HCT116 (cell line): ENCODE results near the gene RNASEL. TPM values are rescaled to one million over a fixed set of nuclear protein-coding genes. Genes with fewer than 3 reads are reported as not detected.

Experiments used
- ATAC-seq: fragments of 200-7000 bp; cut with Tn5 transposase; 2 replicates; pipeline ENCODE4 v1.9.1; 2020; ENCODE audit warnings: mild to moderate bottlenecking, moderate library complexity
- BruUV-seq: library from RNA; stranded (reverse); fragments of 400-500 nt; replicated peaks from 2 replicates; lab custom pipeline; 2021; lab: Mats Ljungman, UMichigan
- CTCF ChIA-PET: fragments of 300-600 bp; sonication (Branson Sonifier 250); formaldehyde crosslinking; loops from one replicate; lab custom pipeline; 2021; ENCODE audit warnings: antibody characterized with exemption; lab: Charles Lee
- POLR2A ChIA-PET: fragments of 300-600, 350-600 bp; sonication (Branson Sonifier 250); formaldehyde crosslinking; loops from one replicate; lab custom pipeline; 2021; ENCODE audit warnings: antibody characterized with exemption; lab: Charles Lee
- RAD21 ChIA-PET, 2 experiments: fragments of 300-600 bp; sonication (Branson Sonifier 250); formaldehyde crosslinking; loops; one replicate each; lab custom pipeline; 2023; ENCODE audit warnings: low total read pairs in 2 of 2; ENCODE audit not compliant: uncharacterized antibody in 2 of 2, unreplicated experiment in 2 of 2, low non-redundant PET in 1 of 2; lab: Charles Lee
- DNase-seq: peaks from one replicate; pipeline ENCODE4 v3.0.0-alpha.2; 2010; ENCODE audit warnings: low read depth, low spot score
- H2AFZ ChIP-seq: fragments of 200-600 bp; shearing (Covaris generic), sonication (generic); 2 replicates; pipeline ENCODE4 v1.6.1; 2017; ENCODE audit warnings: low read depth, mixed run types, mixed read lengths, antibody characterized with exemption, low read length; ENCODE audit not compliant: poor library complexity, severe bottlenecking
- H3K27ac ChIP-seq: 2 replicates; pipeline ENCODE4 v1.5.1; 2012; ENCODE audit warnings: low read depth, low read length
- H3K27me3 ChIP-seq: fragments of 200-600 bp; sonication (generic); 2 replicates; pipeline ENCODE4 v1.6.1; 2016; ENCODE audit warnings: mixed run types, low read length, mixed read lengths; ENCODE audit not compliant: insufficient read depth
- H3K36me3 ChIP-seq, 2 experiments: fragments of 200-500 bp in 1 of 2; fragments of 200-600 bp in 1 of 2; sonication (Bioruptor generic) in 1 of 2; sonication (generic) in 1 of 2; 2 replicates each; pipeline versions ENCODE4 v1.5.1 to v1.6.1; 2014 to 2016; ENCODE audit warnings: low read length in 2 of 2, inconsistent platforms in 1 of 2, mixed read lengths in 1 of 2, mixed run types in 1 of 2; ENCODE audit not compliant: insufficient read depth in 2 of 2, control insufficient read depth in 1 of 2
- H3K4me1 ChIP-seq, 2 experiments: fragments of 200-600 bp in 1 of 2; sonication (generic) in 1 of 2; 2 replicates each; pipeline versions ENCODE4 v1.5.1 to v1.6.1; 2012 to 2017; ENCODE audit warnings: low read length in 2 of 2, inconsistent platforms in 1 of 2, mild to moderate bottlenecking in 1 of 2, mixed read lengths in 1 of 2, mixed run types in 1 of 2, moderate library complexity in 1 of 2; ENCODE audit not compliant: insufficient read depth in 2 of 2, control insufficient read depth in 1 of 2
- H3K4me2 ChIP-seq: fragments of 200-600 bp; sonication (generic); 2 replicates; pipeline ENCODE4 v1.6.1; 2017; ENCODE audit warnings: mixed run types, low read length, mixed read lengths
- H3K4me3 ChIP-seq, 2 experiments: fragments of 200-600 bp in 1 of 2; sonication (generic) in 1 of 2; replicated peaks in 1 of 2; 2 replicates each; pipeline ENCODE4 v1.5.1; 2011 to 2016; ENCODE audit warnings: low read length in 2 of 2, control low read depth in 1 of 2, low read depth in 1 of 2, mild to moderate bottlenecking in 1 of 2, mixed read lengths in 1 of 2, mixed run types in 1 of 2
- H3K79me2 ChIP-seq: fragments of 200-600 bp; sonication (generic); 2 replicates; pipeline ENCODE4 v1.6.1; 2017; ENCODE audit warnings: mild to moderate bottlenecking, mixed run types, low read length, moderate library complexity, mixed read lengths; ENCODE audit not compliant: insufficient read depth
- H3K9ac ChIP-seq: fragments of 200-600 bp; sonication (generic); 2 replicates; pipeline ENCODE4 v1.6.1; 2016; ENCODE audit warnings: low read length, mixed read lengths
- H3K9me2 ChIP-seq: fragments of 200-600 bp; sonication (generic), shearing (Covaris generic); 2 replicates; pipeline ENCODE4 v1.6.1; 2017; ENCODE audit warnings: mixed run types, mild to moderate bottlenecking, moderate library complexity; ENCODE audit not compliant: insufficient read depth
- H3K9me3 ChIP-seq, 2 experiments: fragments of 200-500 bp in 1 of 2; fragments of 200-600 bp in 1 of 2; sonication (Bioruptor generic) in 1 of 2; sonication (generic) in 1 of 2; 2 replicates each; pipeline ENCODE4 v1.6.1; 2014 to 2017; ENCODE audit warnings: low read length in 2 of 2, mixed read lengths in 2 of 2, inconsistent platforms in 1 of 2, low read depth in 1 of 2, mild to moderate bottlenecking in 1 of 2, mixed run types in 1 of 2, moderate library complexity in 1 of 2; ENCODE audit not compliant: control insufficient read depth in 1 of 2, insufficient read depth in 1 of 2
- H4K20me1 ChIP-seq: fragments of 200-600 bp; sonication (generic), shearing (Covaris generic); 2 replicates; pipeline ENCODE4 v1.6.1; 2017; ENCODE audit warnings: mixed run types, mild to moderate bottlenecking, moderate library complexity; ENCODE audit not compliant: insufficient read depth
- FOSL1 ChIP-seq: IDR thresholded peaks from 2 replicates; pipeline ENCODE4 v1.6.1; 2012; ENCODE audit warnings: low read depth
- RAD21 ChIP-seq: IDR thresholded peaks from 2 replicates; pipeline ENCODE4 v1.6.1; 2012; ENCODE audit warnings: low read depth, mild to moderate bottlenecking
- intact Hi-C: fragments of 100-400 bp; cut with micrococcal nuclease; formaldehyde crosslinking; loops from 2 replicates; pipeline ENCODE4 v1.10.0; 2022
- total RNA-seq: library from RNA; stranded (reverse); gene quantifications from one replicate; pipeline ENCODE4 v1.2.1, GENCODE V29; 2021; ENCODE audit not compliant: unreplicated experiment
- TF ChIP-seq, protein P1 (sequence below): IDR thresholded peaks from 2 replicates; pipeline ENCODE4 v1.6.1; 2012; ENCODE audit warnings: low read depth

Gene RNASEL
- total RNA-seq, 1 experiment from 2014 or later: 2.9 TPM

DNA sequence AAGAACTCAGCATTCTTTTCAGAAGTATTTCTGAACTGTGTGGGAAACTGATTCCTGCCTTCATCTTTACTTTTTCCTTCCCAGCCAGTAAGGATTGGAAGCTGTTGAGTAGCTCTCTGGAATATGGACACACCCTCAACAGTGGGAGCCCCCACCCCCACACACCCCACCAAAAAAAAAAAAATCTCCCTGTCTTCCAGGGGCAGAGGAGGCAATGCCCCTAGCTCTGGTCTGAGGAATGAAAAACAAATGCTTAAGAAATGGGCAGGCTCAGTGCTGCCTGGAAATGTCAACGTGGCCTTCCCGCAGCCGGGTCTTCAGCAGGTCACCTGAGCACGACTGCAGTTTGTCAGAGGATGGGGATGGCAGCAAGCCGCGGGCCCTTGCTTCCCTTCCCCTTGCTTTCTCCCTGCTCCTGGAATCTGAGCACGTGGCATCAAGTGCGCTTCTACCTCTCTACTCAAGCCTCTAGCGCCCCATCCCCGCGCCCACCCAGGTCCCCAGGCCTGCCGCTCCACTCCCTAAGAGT lies 14.7 kb upstream of the RNASEL start:
- Histone ChIP-seq H3K79me2 (no peaks in the 10 kb centered on the region), H3K36me3 (peaks cover 12 to 17% of the 10 kb centered on the region in 2 experiments; a peak in 3 of 4 replicates), H3K4me2 (peak overlapping the region; percentile 99), H3K27me3 (no peaks in the 10 kb centered on the region), H2AFZ (no peak overlapping the region), H3K4me3 (peak overlapping the region; percentile 82 to 83), H3K4me1 (peaks cover 0 to 21% of the 10 kb centered on the region in 2 experiments; a peak in 3 of 4 replicates), H3K27ac (no peak overlapping the region; the same call in 1 of the 2 replicates), H3K9me3 (no peaks in the 10 kb centered on the region), H3K9me2 (no peaks in the 10 kb centered on the region), H4K20me1 (no peaks in the 10 kb centered on the region), H3K9ac (peak overlapping the region; percentile 71)
- TF ChIP-seq, protein P1, sequence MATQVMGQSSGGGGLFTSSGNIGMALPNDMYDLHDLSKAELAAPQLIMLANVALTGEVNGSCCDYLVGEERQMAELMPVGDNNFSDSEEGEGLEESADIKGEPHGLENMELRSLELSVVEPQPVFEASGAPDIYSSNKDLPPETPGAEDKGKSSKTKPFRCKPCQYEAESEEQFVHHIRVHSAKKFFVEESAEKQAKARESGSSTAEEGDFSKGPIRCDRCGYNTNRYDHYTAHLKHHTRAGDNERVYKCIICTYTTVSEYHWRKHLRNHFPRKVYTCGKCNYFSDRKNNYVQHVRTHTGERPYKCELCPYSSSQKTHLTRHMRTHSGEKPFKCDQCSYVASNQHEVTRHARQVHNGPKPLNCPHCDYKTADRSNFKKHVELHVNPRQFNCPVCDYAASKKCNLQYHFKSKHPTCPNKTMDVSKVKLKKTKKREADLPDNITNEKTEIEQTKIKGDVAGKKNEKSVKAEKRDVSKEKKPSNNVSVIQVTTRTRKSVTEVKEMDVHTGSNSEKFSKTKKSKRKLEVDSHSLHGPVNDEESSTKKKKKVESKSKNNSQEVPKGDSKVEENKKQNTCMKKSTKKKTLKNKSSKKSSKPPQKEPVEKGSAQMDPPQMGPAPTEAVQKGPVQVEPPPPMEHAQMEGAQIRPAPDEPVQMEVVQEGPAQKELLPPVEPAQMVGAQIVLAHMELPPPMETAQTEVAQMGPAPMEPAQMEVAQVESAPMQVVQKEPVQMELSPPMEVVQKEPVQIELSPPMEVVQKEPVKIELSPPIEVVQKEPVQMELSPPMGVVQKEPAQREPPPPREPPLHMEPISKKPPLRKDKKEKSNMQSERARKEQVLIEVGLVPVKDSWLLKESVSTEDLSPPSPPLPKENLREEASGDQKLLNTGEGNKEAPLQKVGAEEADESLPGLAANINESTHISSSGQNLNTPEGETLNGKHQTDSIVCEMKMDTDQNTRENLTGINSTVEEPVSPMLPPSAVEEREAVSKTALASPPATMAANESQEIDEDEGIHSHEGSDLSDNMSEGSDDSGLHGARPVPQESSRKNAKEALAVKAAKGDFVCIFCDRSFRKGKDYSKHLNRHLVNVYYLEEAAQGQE: no peak
- no peak for TF ChIP-seq RAD21
- no peak for TF ChIP-seq FOSL1
- DNase-seq (no peak), ATAC-seq (no peak; the same call in 1 of the 2 replicates)
- POLR2A ChIA-PET: interaction anchor here (0.6 to 2.6 kb wide), 14 partner anchors 9 to 196 kb away, joined by 3 to 18 read pairs (median 5); partner anchors contain the start of genes NPL and RNASEL
- CTCF ChIA-PET: interaction anchor here (1.1 to 17.3 kb wide), 3 partner anchors 9 to 182 kb away, joined by 3 to 412 read pairs (median 11); partner anchors contain the start of gene NPL
- RAD21 ChIA-PET: interaction anchor here (1.1 to 1.9 kb wide), 2 partner anchors 179 to 181 kb away, joined by 3 to 5 read pairs; no protein-coding TSS in a partner anchor
- BruUV-seq: TSS peak; percentile 56
- intact Hi-C loops: no loop called here
